ENCODE results near the gene MRPS34. TPM values are rescaled to one million over a fixed set of nuclear protein-coding genes. Genes with fewer than 3 reads are reported as not detected.

The MRPS34 gene
- total RNA-seq, 2 donors from 2014 or later: 106 to 227 TPM

- Histone ChIP-seq H3K4me3 (no peak overlapping the region), H3K9ac (ENCODE audit: low read depth in 2 of 2, low read length in 2 of 2) (no peak overlapping the region), H3K9me3 (no peaks in the 10 kb centered on the region), H3K4me1 (no peaks in the 10 kb centered on the region), H3K36me3 (no peaks in the 10 kb centered on the region), H3K27ac (no peak overlapping the region), H3K27me3 (no peaks in the 10 kb centered on the region)
- peak; percentile 16 for DNase-seq
- intact Hi-C loops (cut with DNase I): no loop called here
- no peak for TF ChIP-seq CTCF (IDR thresholded peaks at IDR 0.05)
These were observed 14.6 kb upstream of the MRPS34 start for GRCh38 chr16:1787322-1788094.

GRCh38 chr16:1787056-1787321, 14.1 kb upstream of the MRPS34 start:
- Histone ChIP-seq H3K27me3 (no peaks in the 10 kb centered on the region), H3K9me3 (no peaks in the 10 kb centered on the region), H3K4me3 (no peak overlapping the region), H3K4me1 (no peaks in the 10 kb centered on the region), H3K36me3 (no peaks in the 10 kb centered on the region), H3K27ac (no peak overlapping the region), H3K9ac (ENCODE audit: low read depth in 2 of 2, low read length in 2 of 2) (no peak overlapping the region)
- intact Hi-C loops (cut with DNase I): no loop called here
- no peak for TF ChIP-seq CTCF (IDR thresholded peaks at IDR 0.05)
- DNase-seq: no peak

- H3K9ac ChIP-seq (ENCODE audit: low read depth in 2 of 2, low read length in 2 of 2): no peak overlapping the region
- no peak overlapping the region for H3K4me3 ChIP-seq
- H3K27me3 ChIP-seq: no peaks in the 10 kb centered on the region
- no peak overlapping the region for H3K27ac ChIP-seq
- intact Hi-C loops (cut with DNase I): no loop called here
- peaks cover 2% of the 10 kb centered on the region for H3K4me1 ChIP-seq
- no peaks in the 10 kb centered on the region for H3K36me3 ChIP-seq
- no peaks in the 10 kb centered on the region for H3K9me3 ChIP-seq
- peak; percentile 16 for DNase-seq
- TF ChIP-seq CTCF (IDR thresholded peaks at IDR 0.05): no peak
These were observed 13.5 kb upstream of the MRPS34 start for GRCh38 chr16:1786242-1787055.

GRCh38 chr16:1785846-1786170, 12.9 kb upstream of the MRPS34 start:
- no peak for TF ChIP-seq CTCF (IDR thresholded peaks at IDR 0.05)
- H3K4me1 ChIP-seq: peaks cover 8% of the 10 kb centered on the region

GRCh38 chr16:1784977-1785845, 12.3 kb upstream of the MRPS34 start:
- Histone ChIP-seq H3K36me3 (no peaks in the 10 kb centered on the region), H3K27me3 (no peaks in the 10 kb centered on the region), H3K9ac (ENCODE audit: low read depth in 2 of 2, low read length in 2 of 2) (no peak overlapping the region), H3K4me3 (no peak overlapping the region), H3K4me1 (peaks cover 11% of the 10 kb centered on the region), H3K27ac (no peak overlapping the region), H3K9me3 (no peaks in the 10 kb centered on the region)
- intact Hi-C loops (cut with DNase I): no loop called here
- TF ChIP-seq CTCF (IDR thresholded peaks at IDR 0.05): no peak
- peak; percentile 17 for DNase-seq

More at GRCh38 chr16:1785846-1786170, 12.9 kb upstream of the MRPS34 start:
- H3K27ac ChIP-seq: no peak overlapping the region
- H3K9me3 ChIP-seq: no peaks in the 10 kb centered on the region
- H3K4me3 ChIP-seq: no peak overlapping the region
- no peaks in the 10 kb centered on the region for H3K27me3 ChIP-seq
- no peak for DNase-seq
- no peak overlapping the region for H3K9ac ChIP-seq (ENCODE audit: low read depth in 2 of 2, low read length in 2 of 2)
- intact Hi-C loops (cut with DNase I): no loop called here
- no peaks in the 10 kb centered on the region for H3K36me3 ChIP-seq

Measured in colonic mucosa (tissue), 4 donors.